Raji (cell line): ENCODE results near the gene HOXC10.

Experiments used
- POLR2A ChIP-seq: IDR thresholded peaks from 2 replicates; pipeline ENCODE4 v1.6.1; 2011; ENCODE audit warnings: low read depth, low read length, control low read depth; ENCODE audit not compliant: insufficient read depth

The HOXC10 gene

DNA sequence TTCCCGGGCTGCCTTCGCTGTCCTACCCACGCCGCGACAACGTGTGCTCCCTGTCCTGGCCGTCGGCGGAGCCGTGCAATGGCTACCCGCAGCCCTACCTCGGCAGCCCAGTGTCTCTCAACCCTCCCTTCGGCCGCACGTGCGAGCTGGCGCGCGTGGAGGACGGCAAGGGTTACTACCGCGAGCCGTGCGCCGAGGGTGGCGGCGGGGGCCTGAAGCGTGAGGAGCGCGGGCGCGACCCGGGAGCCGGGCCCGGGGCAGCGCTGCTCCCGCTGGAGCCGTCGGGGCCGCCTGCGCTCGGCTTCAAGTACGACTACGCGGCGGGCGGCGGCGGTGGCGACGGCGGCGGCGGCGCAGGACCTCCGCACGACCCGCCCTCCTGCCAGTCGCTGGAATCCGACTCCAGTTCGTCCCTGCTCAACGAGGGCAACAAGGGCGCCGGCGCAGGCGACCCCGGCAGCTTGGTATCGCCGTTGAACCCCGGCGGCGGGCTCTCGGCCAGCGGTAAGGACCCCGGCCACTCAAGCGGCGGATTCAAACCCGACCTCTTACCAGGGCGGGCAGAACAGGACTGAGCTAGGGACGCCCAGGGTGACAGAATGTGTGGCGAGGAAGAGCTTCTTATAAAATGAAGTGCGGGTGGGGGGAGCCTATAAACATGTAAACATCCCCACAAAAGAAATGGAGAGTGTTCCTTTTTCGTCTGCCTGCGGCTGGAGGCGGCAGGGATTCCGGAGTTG is 29.7 kb upstream of the HOXC10 start:
- TF ChIP-seq POLR2A: no peak

GRCh38 chr12:53955776-53956250 is 29.1 kb upstream of the HOXC10 start:
- no peak for TF ChIP-seq POLR2A

DNA sequence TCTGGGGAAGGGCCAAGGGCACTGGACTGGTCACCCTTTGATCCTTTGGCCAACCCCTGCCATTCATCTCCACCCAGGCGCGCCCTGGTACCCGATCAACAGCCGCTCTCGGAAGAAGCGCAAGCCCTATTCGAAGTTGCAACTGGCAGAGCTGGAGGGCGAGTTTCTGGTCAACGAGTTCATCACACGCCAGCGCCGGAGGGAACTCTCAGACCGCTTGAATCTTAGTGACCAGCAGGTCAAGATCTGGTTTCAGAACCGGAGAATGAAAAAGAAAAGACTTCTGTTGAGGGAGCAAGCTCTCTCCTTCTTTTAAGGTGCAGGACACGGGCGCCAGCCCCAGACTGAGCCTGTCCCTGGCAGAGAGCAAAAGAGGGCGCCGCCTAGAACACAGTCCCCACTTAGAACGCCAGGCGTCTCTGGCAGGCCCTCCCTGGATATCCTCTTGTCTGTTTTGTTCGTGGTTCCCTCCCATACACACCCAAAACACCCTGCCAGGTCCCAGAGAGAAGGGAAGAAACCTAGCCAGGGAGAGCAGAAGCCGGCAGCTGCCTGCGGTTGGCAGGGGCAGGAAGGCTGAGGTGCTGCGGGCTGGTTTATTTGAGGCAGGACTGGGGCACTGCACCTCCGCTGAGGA is 28.6 kb upstream of the HOXC10 start:
- no peak for TF ChIP-seq POLR2A

- TF ChIP-seq POLR2A: no peak
These were observed 27.9 kb upstream of the HOXC10 start for GRCh38 chr12:53956914-53957536.

- no peak for TF ChIP-seq POLR2A
These were observed 26.8 kb upstream of the HOXC10 start for GRCh38 chr12:53958128-53958527.

GRCh38 chr12:53959314-53959713 is 25.6 kb upstream of the HOXC10 start:
- TF ChIP-seq POLR2A: no peak

- no peak for TF ChIP-seq POLR2A
These were observed 24.5 kb upstream of the HOXC10 start for GRCh38 chr12:53960187-53961024.

DNA sequence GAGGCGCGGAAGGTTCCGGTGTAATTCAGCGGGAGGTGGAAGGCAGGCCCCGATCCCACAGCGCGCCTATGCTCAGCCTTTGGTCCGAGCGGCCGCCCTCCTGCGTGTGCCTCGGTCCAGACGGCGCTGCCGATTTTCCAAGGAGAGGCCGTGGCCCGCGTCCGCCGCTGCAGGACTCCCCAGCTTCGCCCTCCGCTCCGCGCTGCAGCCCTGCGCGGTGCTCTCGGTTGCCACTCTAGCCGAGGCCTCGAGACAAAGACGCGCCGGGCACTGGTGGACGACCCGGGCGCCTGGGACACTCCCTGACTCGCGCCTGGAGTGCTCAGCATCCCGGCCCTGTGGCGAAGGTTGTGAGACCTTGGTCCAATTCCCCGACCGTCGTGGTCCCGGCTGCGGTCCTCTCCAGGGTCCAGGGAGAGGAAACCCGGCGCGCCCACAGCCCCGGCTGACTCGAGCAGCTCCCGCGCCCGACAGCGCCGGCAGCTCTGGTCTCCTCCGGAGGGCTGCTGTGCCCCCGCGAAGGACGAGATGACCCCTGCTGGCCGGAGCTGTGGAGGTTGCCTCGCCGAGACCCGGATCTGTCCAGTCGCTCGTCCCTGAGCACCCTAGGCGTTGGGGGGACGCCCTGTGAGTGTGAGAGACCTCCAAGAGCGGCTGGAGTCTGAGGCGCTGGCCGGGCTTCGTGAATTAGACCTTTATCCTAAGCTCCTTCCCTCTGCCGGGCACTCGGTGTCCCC is 23.8 kb upstream of the HOXC10 start:
- TF ChIP-seq POLR2A: no peak

DNA sequence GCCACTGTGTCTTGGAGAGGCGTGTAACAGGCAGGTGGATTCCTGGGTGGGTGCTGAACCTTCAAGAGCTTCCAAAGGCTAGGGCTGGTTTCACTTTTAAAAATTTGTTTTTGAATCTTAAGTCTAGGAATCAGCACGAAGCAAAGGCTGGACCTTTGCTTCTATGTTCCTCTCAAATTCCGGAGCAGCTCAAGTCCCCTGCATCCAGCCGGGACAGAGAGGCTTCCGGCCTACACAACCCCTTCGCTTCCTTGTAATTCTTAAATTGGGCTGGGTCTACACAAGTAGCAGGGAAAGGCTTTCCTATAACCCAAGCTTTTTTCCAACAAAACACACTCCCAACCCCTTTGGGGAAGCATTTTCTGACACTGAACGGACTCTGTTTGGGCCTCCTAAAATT is 21.9 kb upstream of the HOXC10 start:
- TF ChIP-seq POLR2A: no peak

DNA sequence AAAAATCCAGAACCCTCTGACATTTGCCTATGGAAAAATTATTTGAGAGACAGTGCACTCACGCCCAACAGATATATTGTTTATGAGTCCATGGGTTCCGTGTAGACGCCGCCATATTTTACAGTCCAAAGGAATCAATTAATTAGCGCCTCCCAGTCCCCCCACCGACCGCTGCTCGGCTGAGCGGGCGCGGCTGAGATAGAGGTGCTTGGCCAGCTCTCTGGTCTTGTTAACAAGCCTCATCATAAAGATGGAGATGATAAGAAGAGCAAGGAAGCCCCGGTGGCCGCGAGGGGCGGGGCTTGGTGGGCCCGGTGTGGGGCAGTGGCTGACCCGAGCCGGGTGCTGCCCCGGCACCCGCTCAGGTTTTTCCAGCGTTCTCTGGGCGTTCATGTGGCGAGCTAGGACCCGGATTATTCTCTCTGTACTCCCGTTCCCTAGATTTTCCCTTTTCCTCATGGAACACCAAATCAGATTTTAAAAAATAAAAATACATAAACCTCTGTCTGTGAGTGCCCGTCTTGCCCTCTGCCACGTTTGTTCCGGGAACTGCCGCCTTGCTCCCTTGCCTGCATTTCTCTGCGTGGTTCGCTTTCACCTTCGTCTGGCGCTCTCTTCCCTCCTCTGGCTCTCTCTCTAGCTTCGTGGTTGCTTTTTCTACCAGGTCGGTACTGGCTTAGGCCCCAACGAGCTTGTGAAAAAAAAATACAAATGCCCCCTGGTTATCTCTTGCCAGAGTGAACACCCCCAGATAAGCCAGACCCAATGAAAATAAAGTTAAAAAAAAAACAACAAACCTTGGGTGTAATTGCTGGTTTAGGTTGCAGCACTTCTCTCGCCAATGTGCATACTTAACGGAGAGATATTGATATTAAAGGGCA is 21.3 kb upstream of the HOXC10 start:
- TF ChIP-seq POLR2A: no peak

GRCh38 chr12:53964315-53964713 is 20.6 kb upstream of the HOXC10 start:
- no peak for TF ChIP-seq POLR2A

- TF ChIP-seq POLR2A: no peak
These were observed 19.5 kb upstream of the HOXC10 start for GRCh38 chr12:53965281-53966084.

GRCh38 chr12:53966085-53966384 is 18.9 kb upstream of the HOXC10 start:
- TF ChIP-seq POLR2A: no peak
